C1 segment of cervical spinal cord (tissue), 14 donors: ENCODE results near the gene PRRC2C.
"Not testable (repeated sequence)": the region's sequence is repeated elsewhere in the genome, so short reads cannot be mapped to it uniquely, and the experiment has no call there.

Experiments
- DNase-seq, 14 donors: peaks; one replicate each; lab custom pipeline; 2025; lab: John Stamatoyannopoulos, UW

Gene PRRC2C

DNA sequence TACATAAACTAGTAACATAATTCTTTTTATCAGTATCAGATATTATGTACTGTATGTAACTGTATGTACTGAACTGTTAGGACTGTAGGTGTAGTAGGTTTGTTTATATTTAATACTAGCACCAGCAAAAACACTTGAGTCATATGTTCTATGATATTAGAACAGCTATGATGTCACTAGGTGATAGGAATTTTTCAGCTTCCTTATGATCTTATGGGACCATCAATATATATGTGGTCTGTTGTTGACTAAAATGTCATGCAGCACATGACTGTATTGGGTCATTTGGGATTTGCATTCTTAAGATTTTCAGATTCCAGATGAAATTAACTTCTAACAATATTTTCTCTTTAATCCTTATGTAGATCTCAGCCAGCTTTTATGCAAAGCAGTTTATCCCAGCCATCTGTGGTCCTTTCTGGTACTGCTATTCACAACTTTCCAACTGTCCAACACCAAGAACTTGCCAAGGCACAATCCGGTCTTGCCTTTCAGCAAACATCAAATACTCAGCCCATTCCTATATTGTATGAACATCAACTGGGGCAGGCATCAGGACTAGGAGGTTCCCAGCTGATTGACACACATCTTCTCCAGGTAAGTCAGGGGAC, 98.4 kb downstream of the PRRC2C start:
- no peak for DNase-seq

GRCh38 chr1:171585715-171586114, 100.4 kb downstream of the PRRC2C start:
- DNase-seq, result no peak

GRCh38 chr1:171588230-171588629, 102.9 kb downstream of the PRRC2C start:
- DNase-seq, result peak in 1 of 14 donors; percentile 5

DNA sequence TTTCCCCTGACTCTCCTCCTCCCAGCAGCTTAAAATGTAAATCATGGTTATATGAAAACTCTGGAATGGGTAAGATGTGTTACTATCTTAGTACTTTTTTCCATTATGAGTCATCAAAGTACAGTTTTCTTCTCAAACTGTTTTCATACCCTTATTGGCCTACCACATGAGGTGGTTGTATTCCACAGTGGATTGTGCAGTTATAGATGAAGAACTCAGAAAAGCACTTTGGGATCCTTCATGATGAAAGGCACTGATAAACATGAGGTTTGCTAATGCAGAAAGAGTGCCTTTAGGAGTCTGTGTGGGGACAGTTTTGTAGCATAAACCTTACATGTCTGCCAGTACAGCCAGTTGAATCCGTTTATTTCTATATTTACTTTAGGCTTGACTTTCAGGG, 104.7 kb downstream of the PRRC2C start:
- no peak for DNase-seq

DNA sequence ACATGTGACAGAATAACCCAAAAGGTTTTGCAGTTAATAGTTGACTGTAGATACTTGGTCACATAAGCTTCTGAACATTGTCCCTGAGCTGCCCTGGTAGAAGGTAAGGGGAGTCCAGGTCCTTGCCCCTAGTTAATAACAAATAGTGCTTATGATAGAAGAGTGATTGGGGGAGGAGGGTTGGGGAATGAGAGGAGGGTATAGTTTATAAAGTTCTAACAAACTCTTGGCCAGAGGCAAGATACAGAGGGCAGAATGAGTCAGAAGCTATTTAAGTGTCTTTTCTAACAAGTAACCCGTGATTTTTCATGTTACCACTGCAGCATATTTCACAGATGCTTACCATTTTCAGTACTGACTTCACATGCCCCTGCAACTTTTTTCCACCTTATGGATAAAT, 110.0 kb downstream of the PRRC2C start:
- no peak for DNase-seq

DNA sequence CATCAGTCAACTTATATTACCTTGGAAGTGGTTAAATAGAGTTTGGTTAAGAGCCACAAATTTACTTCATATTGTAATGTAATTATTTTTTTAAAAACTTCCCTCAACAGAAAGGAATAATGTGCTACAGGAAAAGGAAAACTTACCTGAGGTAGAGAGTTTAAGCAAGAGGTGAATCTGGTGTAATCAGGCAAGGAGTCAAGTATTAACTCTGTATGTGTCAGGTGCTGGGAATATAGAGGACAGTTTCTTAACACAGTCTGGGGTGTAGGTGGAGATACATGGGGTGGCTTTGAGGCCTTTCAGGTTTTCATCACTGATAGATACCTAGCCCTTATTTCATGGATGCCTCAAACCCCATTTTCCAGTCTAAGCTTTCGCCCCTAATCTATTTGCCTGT, 110.8 kb downstream of the PRRC2C start:
- DNase-seq, result no peak

DNA sequence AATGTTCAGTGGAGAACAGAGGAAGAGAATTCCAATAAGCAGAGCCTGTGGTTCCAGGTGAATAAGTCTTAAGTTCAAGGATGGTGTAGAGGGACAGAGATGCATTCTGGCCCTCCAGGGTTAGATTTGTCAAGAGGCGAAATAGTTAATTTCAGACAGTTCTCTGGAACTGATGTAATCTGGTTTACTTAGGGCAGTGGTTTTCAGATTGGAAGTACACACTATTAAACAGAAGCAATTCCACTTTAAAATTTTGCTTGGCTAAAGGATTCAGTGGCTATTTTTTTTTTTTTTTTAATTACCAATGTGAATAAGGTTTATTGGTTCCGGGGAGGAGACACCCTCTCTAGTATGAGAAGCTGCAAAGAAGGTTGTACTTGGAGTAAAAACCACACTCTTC, 111.4 kb downstream of the PRRC2C start:
- no peak for DNase-seq

- DNase-seq, result no peak
These were observed 111.9 kb downstream of the PRRC2C start for GRCh38 chr1:171597203-171597602.

- not testable (repeated sequence) for DNase-seq
These were observed 115.0 kb downstream of the PRRC2C start for GRCh38 chr1:171600310-171600709.

- peak in 1 of 14 donors; percentile 3 for DNase-seq
These were observed 115.5 kb downstream of the PRRC2C start for GRCh38 chr1:171600862-171601261.

DNA sequence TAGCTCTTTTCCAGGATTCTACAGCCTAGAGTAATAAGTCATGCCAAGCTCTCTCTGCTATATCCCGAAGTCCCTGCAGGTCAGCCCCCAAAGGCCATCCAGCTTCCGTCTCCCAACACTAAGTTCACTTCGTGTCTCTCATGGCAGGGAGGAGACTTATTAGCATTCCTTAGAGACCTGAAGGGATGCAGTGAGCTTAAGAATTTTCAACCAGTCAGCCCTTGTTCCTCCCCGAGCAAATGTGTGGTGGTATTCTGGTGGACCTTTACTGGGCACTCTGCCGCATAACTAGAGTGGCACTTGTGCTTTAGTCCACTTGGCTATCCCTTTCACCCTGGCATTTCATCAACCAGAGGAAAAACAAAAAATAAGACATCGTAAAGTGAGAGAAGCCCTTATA, 117.7 kb downstream of the PRRC2C start:
- DNase-seq, result not testable (repeated sequence)

DNA sequence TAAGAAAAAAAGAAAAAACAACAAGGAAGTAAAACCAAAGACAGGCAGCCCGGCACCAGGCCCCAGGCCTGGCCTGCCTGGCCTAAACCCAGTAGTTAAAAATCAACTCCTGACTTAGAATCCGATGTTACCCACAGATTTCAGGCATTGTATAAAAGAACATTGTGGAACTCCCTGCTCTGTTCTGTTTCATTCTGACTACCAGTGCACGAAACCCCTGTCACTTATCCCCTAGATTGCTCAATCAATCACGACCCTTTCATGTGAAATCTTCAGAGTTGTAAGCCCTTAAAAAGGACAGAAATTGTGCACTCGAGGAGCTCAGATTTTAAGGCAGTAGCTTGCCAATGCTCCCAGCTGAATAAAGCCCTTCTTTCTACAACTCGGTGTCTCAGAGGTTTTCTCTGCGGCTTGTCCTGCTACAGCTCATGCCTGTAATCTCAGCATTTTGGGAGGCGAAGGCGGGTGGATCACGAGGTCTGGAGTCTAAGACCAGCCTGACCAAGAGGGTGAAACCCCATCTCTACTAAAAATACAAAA, 121.1 kb downstream of the PRRC2C start:
- DNase-seq, result peak in 7 of 14 donors; percentile 2 to 64 (median 7)

GRCh38 chr1:171610385-171610784, 125.1 kb downstream of the PRRC2C start:
- DNase-seq, result no peak

GRCh38 chr1:171611306-171611705, 126.0 kb downstream of the PRRC2C start:
- no peak for DNase-seq

GRCh38 chr1:171613282-171613681, 128.0 kb downstream of the PRRC2C start:
- no peak for DNase-seq

GRCh38 chr1:171615122-171615906, 130.0 kb downstream of the PRRC2C start:
- DNase-seq, result not testable (repeated sequence)

DNA sequence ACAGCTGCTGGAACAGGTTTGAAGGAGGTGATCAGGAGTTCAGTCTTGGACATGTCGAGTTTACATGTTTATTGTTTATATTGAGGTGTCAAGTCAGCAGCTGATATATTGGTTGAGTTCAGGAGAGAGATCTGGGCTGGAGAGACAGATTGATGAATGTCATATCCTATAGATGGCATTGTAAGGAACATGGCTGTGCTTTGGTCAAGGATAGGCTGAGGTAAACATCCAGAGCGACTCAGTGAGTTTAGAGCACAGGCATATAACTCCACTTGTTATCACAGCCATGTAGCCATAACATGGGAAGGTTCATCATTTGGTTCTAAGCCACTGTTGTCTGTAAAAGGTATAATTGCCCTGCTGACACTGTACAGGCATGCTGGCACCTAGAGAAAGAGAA, 131.3 kb downstream of the PRRC2C start:
- DNase-seq, result no peak

GRCh38 chr1:171622152-171622462, 136.8 kb downstream of the PRRC2C start, which contains the start of gene MYOCOS:
MYOCOS (plus strand) TSS chr1:171622243; CDS start chr1:171623884, 1,641 bp downstream.
- no peak for DNase-seq

DNA sequence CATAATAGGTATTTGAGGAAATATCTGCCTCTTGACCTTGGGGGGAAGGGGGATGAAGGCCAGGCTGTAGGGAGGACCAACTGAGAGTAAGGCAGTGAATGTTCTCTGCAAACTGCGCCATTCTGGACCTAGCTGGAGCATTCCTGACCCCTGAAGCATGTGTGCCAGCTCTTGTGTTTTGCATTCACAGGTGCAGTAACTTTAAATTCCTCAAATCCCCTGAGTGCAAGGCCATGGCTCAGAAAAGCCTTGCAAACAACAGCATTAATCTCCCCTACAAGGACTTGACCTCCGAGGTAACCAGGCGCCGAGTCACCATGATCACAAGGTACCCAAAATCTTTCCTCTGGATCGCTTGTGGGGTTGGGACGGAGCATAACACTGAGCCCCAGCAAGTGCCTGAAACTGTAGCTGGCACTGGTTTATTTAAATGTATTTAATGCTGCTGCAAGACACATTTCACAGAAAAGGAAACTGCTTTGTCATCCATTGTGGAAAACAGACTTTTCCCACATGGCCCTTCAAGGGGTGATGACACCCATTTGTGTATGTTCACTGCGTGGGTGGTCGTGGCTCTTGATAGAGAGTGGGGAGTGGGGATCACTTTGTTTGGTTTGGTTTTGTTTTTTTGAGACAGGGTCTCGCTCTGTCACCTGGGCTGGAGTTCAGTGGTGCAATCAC, 138.5 kb downstream of the PRRC2C start:
- no peak for DNase-seq

DNA sequence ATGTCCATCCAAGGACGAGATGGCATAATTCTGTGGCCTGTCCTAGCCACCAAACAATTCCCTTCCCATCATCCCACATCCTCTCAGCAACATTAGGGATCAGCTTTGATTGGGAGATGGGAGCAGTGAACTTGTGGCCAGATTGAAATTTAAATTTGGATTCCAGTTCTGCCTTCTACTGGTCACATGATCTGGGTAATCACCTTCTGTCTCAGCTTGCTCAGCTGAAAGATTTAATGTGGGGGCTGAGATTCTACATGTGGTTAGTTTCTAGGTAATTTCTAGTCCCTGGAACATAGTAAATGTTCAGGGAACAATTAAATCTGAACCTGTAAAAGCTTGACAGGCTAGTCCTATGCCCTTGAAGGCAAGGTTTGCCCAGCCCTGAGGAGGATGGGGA, 139.9 kb downstream of the PRRC2C start:
- DNase-seq, result no peak

DNA sequence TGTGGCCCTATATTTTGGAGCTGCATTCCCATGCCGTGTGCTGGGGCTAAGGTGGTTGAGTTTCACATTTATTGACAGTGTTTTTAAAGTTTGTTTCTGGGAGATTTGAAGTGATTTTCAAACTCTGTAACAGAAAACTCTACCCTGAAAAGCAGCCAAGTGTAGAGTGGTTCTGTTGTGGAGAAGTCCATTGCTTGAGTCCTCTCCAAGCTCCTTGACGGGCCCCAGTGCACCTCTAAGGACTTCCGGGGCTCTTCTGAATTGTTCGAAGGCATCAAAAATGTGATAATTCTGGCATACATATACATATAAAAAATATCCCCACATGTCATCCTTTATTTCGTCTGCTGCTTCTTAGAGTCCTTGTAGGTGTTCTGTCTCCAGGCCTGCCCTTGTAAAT, 141.7 kb downstream of the PRRC2C start:
- DNase-seq, result no peak

GRCh38 chr1:171628225-171628624, 142.9 kb downstream of the PRRC2C start:
- no peak for DNase-seq
